K562 (cell line): ENCODE measurements around the gene TOMM40L. TPM values are rescaled to one million over a fixed set of nuclear protein-coding genes. Genes with fewer than 3 reads are reported as not detected.

Experiments
- ATAC-seq: fragments of 200-7000 bp; cut with Tn5 transposase; 3 replicates; pipeline ENCODE4 v1.9.1; 2020; ENCODE audit warnings: moderate library complexity
- BruUV-seq: library from RNA; stranded (reverse); fragments of 400-500 nt; replicated peaks from 2 replicates; lab custom pipeline; 2021; lab: Mats Ljungman, UMichigan
- CTCF ChIA-PET: fragments of 300-600 bp; formaldehyde crosslinking; extraction: SDS; loops from one replicate; lab custom pipeline; 2021; ENCODE audit warnings: low intra/inter-chr PET ratio; lab: Yijun Ruan, JAX
- POLR2A ChIA-PET: fragments of 300-600, 350-650 bp; sonication (Branson Sonifier 250); formaldehyde crosslinking; extraction: SDS; loops from one replicate; lab custom pipeline; 2021; ENCODE audit warnings: antibody characterized with exemption, inconsistent platforms; lab: Yijun Ruan, JAX
- DNase-seq, 4 experiments: peaks; one replicate each; pipeline versions ENCODE4 v3.0.0 to v3.0.0-alpha.2; 2011 to 2018; ENCODE audit warnings: low spot score in 3 of 4, mixed read lengths in 3 of 4; ENCODE audit errors: extremely low read depth in 1 of 4
- FAIRE-seq: peaks from 2 replicates; lab custom pipeline; 2011; peaks lifted over from hg19 to GRCh38; lab: Jason Lieb, UNC
- H2AFZ ChIP-seq: 2 replicates; pipeline ENCODE4 v1.6.0; 2011; ENCODE audit warnings: low read depth, low read length, control low read depth, inconsistent platforms
- H3K27ac ChIP-seq: fragments of 200-600 bp; 3 replicates; pipeline ENCODE4 v1.8.0; 2011; ENCODE audit warnings: low read depth, mild to moderate bottlenecking, control low read depth, inconsistent platforms, low read length, moderate library complexity, mixed read lengths; ENCODE audit errors: extremely low read depth
- H3K27me3 ChIP-seq, 2 experiments: fragments of 300-600 bp in 1 of 2; 2 replicates in 1 of 2; 3 replicates in 1 of 2; pipeline versions ENCODE4 v1.6.0 to v1.8.0; 2011; ENCODE audit warnings: inconsistent platforms in 2 of 2, low read length in 2 of 2, mild to moderate bottlenecking in 1 of 2, mixed read lengths in 1 of 2, moderate library complexity in 1 of 2; ENCODE audit not compliant: control insufficient read depth in 2 of 2, insufficient read depth in 2 of 2
- H3K36me3 ChIP-seq: fragments of 300-600 bp; 3 replicates; pipeline ENCODE4 v1.8.0; 2011; ENCODE audit warnings: mild to moderate bottlenecking, low read length, inconsistent platforms; ENCODE audit not compliant: control insufficient read depth, insufficient read depth
- H3K4me1 ChIP-seq, 2 experiments: fragments of 200-600 bp in 1 of 2; replicated peaks in 1 of 2; 2 replicates in 1 of 2; 3 replicates in 1 of 2; pipeline versions ENCODE4 v1.5.1 to v1.8.0; 2011; ENCODE audit warnings: inconsistent platforms in 2 of 2, low read length in 2 of 2, mild to moderate bottlenecking in 1 of 2, mixed read lengths in 1 of 2, moderate library complexity in 1 of 2; ENCODE audit not compliant: control insufficient read depth in 2 of 2, insufficient read depth in 2 of 2
- H3K4me2 ChIP-seq: 2 replicates; pipeline ENCODE4 v1.6.1; 2011; ENCODE audit warnings: low read length, control low read depth, inconsistent platforms, mixed read lengths; ENCODE audit not compliant: insufficient read depth
- H3K4me3 ChIP-seq: fragments of 200-600 bp; sonication (generic), shearing (Covaris generic); 2 replicates; pipeline ENCODE4 v1.5.1; 2016; ENCODE audit warnings: control low read depth, inconsistent platforms
- H3K79me2 ChIP-seq: fragments of 200-600 bp; 3 replicates; pipeline ENCODE4 v1.8.0; 2011; ENCODE audit warnings: low read length, inconsistent platforms; ENCODE audit not compliant: control insufficient read depth, insufficient read depth
- H3K9ac ChIP-seq, 2 experiments: 2 replicates each; pipeline versions ENCODE4 v1.6.0 to v1.6.1; 2011; ENCODE audit warnings: low read depth in 2 of 2, low read length in 2 of 2, control low read depth in 1 of 2, inconsistent platforms in 1 of 2, mild to moderate bottlenecking in 1 of 2, mixed read lengths in 1 of 2; ENCODE audit not compliant: insufficient read depth in 1 of 2
- H3K9me1 ChIP-seq: one replicate; pipeline ENCODE4 v1.6.0; 2011; ENCODE audit warnings: inconsistent platforms, mild to moderate bottlenecking, low read length, moderate library complexity; ENCODE audit not compliant: control insufficient read depth, insufficient read depth
- H3K9me3 ChIP-seq: replicated peaks from 2 replicates; pipeline ENCODE4 v1.5.1; 2011; ENCODE audit warnings: low read depth, low read length, inconsistent platforms; ENCODE audit not compliant: control insufficient read depth, insufficient read depth
- H4K20me1 ChIP-seq: replicated peaks from 2 replicates; pipeline ENCODE4 v1.6.1; 2011; ENCODE audit warnings: low read length, inconsistent platforms, mixed read lengths; ENCODE audit not compliant: control insufficient read depth, insufficient read depth
- ARID1B ChIP-seq: fragments of 450-650 bp; IDR thresholded peaks from 2 replicates; pipeline ENCODE4 v1.6.1; 2016; ENCODE audit warnings: antibody characterized with exemption, mild to moderate bottlenecking, inconsistent platforms
- KDM5B ChIP-seq: fragments of 200-600 bp; sonication (generic); IDR thresholded peaks from 2 replicates; pipeline ENCODE4 v1.6.1; 2012; ENCODE audit warnings: low read depth, mild to moderate bottlenecking, moderate library complexity, low read length, control low read depth, inconsistent platforms; ENCODE audit not compliant: insufficient replicate concordance
- RAD51 ChIP-seq: fragments of 450-650 bp; IDR thresholded peaks from 2 replicates; pipeline ENCODE4 v1.7.1; 2016; ENCODE audit warnings: low read depth, mild to moderate bottlenecking, borderline replicate concordance
- SAFB ChIP-seq: fragments of 200-400 bp; formaldehyde crosslinking; IDR thresholded peaks from 2 replicates; pipeline ENCODE4 v1.6.1; 2017; ENCODE audit warnings: low read depth, low read length, borderline replicate concordance
- SMARCB1 ChIP-seq: IDR thresholded peaks from 2 replicates; pipeline ENCODE4 v1.6.1; 2011; ENCODE audit warnings: improper control_type of control experiment, low read depth; ENCODE audit not compliant: insufficient read length
- SNIP1 ChIP-seq: fragments of 450-650 bp; IDR thresholded peaks from 2 replicates; pipeline ENCODE4 v1.7.1; 2017; ENCODE audit warnings: low read depth, mild to moderate bottlenecking
- SREBF2 ChIP-seq: sonication (generic); formaldehyde crosslinking; IDR thresholded peaks from 2 replicates; pipeline ENCODE4 v1.4.0; 2020; ENCODE audit warnings: mild to moderate bottlenecking, missing genetic modification reagents
- SRSF3 ChIP-seq: fragments of 200-400 bp; formaldehyde crosslinking; IDR thresholded peaks from 2 replicates; pipeline ENCODE4 v1.6.1; 2016; ENCODE audit warnings: mild to moderate bottlenecking, low read length, moderate library complexity; ENCODE audit not compliant: insufficient read depth
- TCF3 ChIP-seq: sonication (generic); formaldehyde crosslinking; IDR thresholded peaks from 2 replicates; pipeline ENCODE4 v1.4.0; 2020; ENCODE audit warnings: mild to moderate bottlenecking, missing genetic modification reagents
- XRCC5 ChIP-seq: fragments of 200-400 bp; formaldehyde crosslinking; IDR thresholded peaks from 2 replicates; pipeline ENCODE4 v1.6.1; 2017; ENCODE audit warnings: low read depth, mild to moderate bottlenecking, low read length
- ZC3H11A ChIP-seq: IDR thresholded peaks from 2 replicates; pipeline ENCODE4 v1.6.1; 2012; ENCODE audit warnings: low read depth, low read length, improper control_type of control experiment
- ZFP1 ChIP-seq: fragments of 450-650 bp; formaldehyde crosslinking; IDR thresholded peaks from 2 replicates; pipeline ENCODE4 v1.4.0; 2020; ENCODE audit warnings: mild to moderate bottlenecking, mixed read lengths
- ZNF407 ChIP-seq: fragments of 450-650 bp; IDR thresholded peaks from 2 replicates; pipeline ENCODE4 v1.6.1; 2016; ENCODE audit warnings: low read depth
- ZNF583 ChIP-seq: fragments of 250-450 bp; sonication (Bioruptor Pico); IDR thresholded peaks from 2 replicates; pipeline ENCODE4 v1.4.0; 2020
- ZNF696 ChIP-seq: fragments of 250-450 bp; sonication (Bioruptor Pico); conservative IDR thresholded peaks from 2 replicates; pipeline ENCODE4 v1.4.0; 2020; ENCODE audit warnings: mild to moderate bottlenecking, moderate library complexity
- WGBS: fragments of 100-300 bp; shearing (Covaris generic); methylation state at CpG from one replicate; pipeline ENCODE4 v1.1.6; 2016; ENCODE audit warnings: low coverage, mixed read lengths; ENCODE audit not compliant: insufficient coverage; ENCODE audit errors: missing lambda C conversion rate; 5-methylcytosine and 5-hydroxymethylcytosine counted together
- in situ Hi-C: fragments of 300-500 bp; cut with MboI; formaldehyde crosslinking; loops from 4 replicates; pipeline ENCODE4 v1.15.0; 2018; ENCODE audit warnings: inconsistent platforms, mixed read lengths
- intact Hi-C: fragments of 100-400 bp; cut with micrococcal nuclease; formaldehyde crosslinking; loops from 2 replicates; pipeline ENCODE4 v1.14.2; 2022
- polyA plus RNA-seq, 8 experiments: library from polyadenylated mRNA; depleted of rRNA in 4 of 8; stranded (reverse) in 5 of 8; unstranded in 3 of 8; fragments of >200 nt; fragmentation: Nextera tagmentation in 2 of 8; fragmentation: Illumina TruSeq in 1 of 8; extraction: Ambion mirVana in 2 of 8; extraction: Trizol in 1 of 8; gene quantifications; 2 replicates each; pipeline versions ENCODE4 v1.2.1 to v1.2.3, GENCODE V29; 2011 to 2014; ENCODE audit warnings: inconsistent platforms in 1 of 8, missing spikeins in 1 of 8
- total RNA-seq, 7 experiments: library from RNA; depleted of rRNA in 6 of 7; stranded (reverse); fragments of >200 nt in 6 of 7; fragmentation: Illumina TruSeq in 2 of 7; extraction: Trizol in 2 of 7; gene quantifications; 2 replicates each; pipeline versions ENCODE4 v1.2.1 to v1.2.3, GENCODE V29; 2011 to 2021; ENCODE audit warnings: low replicate concordance in 1 of 7

Gene TOMM40L
- total and polyA plus RNA-seq, 9 of the 15 experiments (the other 6 are each of a cell fraction or from before 2014, with no cell fraction given), result 9.6 to 33.6 (median 25.2) TPM

GRCh38 chr1:161177936-161178244 lies 48.0 kb upstream of the TOMM40L start:
- no peak for DNase-seq
- intact Hi-C loops (loop anchor here (1.0 to 10.0 kb wide), 6 partner anchors 12 to 343 kb away; partner anchors contain the start of genes PPOX and USP21), in situ Hi-C loops (no loop called here)
- ChIA-PET POLR2A (interaction anchor here (0.7 to 2.3 kb wide), 6 partner anchors 8 to 68 kb away, joined by 3 to 33 read pairs (median 3); partner anchors contain the start of gene PPOX), CTCF (interaction anchor here (0.7 to 1.7 kb wide), 3 partner anchors 106 to 203 kb away, joined by 3 to 4 read pairs (median 3); no protein-coding TSS in a partner anchor)
- Histone ChIP-seq H4K20me1 (no peaks in the 10 kb centered on the region), H3K9me1 (no peaks in the 10 kb centered on the region), H2AFZ (peak overlapping the region; percentile 98), H3K36me3 (peaks cover 34% of the 10 kb centered on the region), H3K27ac (peak overlapping the region; percentile 96), H3K4me2 (peak overlapping the region; percentile 99), H3K4me3 (peak overlapping the region; percentile 90), H3K9me3 (no peaks in the 10 kb centered on the region), H3K4me1 (peaks cover 27 to 42% of the 10 kb centered on the region in 2 experiments; a peak in 4 of 5 replicates), H3K79me2 (peaks cover 26% of the 10 kb centered on the region), H3K27me3 (no peaks in the 10 kb centered on the region), H3K9ac (peak overlapping the region; percentile 87 to 96; a peak in 3 of 4 replicates)
- FAIRE-seq, result no peak
- ATAC-seq, result peak; percentile 1; the same call in 2 of the 3 replicates
- no TSS peak for BruUV-seq
- 15% methylated on average over 9 of the region's 9 CpGs for WGBS
- TF ChIP-seq ZNF407 (no peak), SRSF3 (no peak), KDM5B (no peak), SNIP1 (no peak), ZNF583 (CRISPR knock-in tag) (no peak), ZNF696 (CRISPR knock-in tag) (no peak), RAD51 (0 out of 2 replicates have a peak, but pooled peaks have one; percentile 5), ZFP1 (no peak), SREBF2 (CRISPR knock-in tag) (no peak), SAFB (no peak), ZC3H11A (no peak), ARID1B (no peak), TCF3 (CRISPR knock-in tag) (no peak), SMARCB1 (no peak), XRCC5 (no peak; the same call in 1 of the 2 replicates)
